Chondrocyte (in vitro differentiated cells): Measurements from ENCODE around the gene BGN. TPM values are rescaled to one million over a fixed set of nuclear protein-coding genes. Genes with fewer than 3 reads are reported as not detected.

Source experiments
- DNase-seq: peaks from one replicate; pipeline ENCODE4 v3.0.0; 2021; ENCODE audit warnings: mixed read lengths, low spot score
- H3K27ac Mint-ChIP-seq: one replicate; pipeline ENCODE4 v1.8.0; 2021; ENCODE audit warnings: mild to moderate bottlenecking, moderate library complexity, mixed read lengths; ENCODE audit not compliant: unreplicated experiment
- H3K27me3 Mint-ChIP-seq: 2 replicates; pipeline ENCODE4 v1.8.0; 2021; ENCODE audit warnings: low read depth, mixed read lengths
- H3K36me3 Mint-ChIP-seq: 2 replicates; pipeline ENCODE4 v1.8.0; 2021; ENCODE audit warnings: low read depth, mixed read lengths
- H3K4me1 Mint-ChIP-seq: 2 replicates; pipeline ENCODE4 v1.8.0; 2021; ENCODE audit warnings: low read depth, mild to moderate bottlenecking, mixed read lengths
- H3K4me3 Mint-ChIP-seq: one replicate; pipeline ENCODE4 v1.8.0; 2021; ENCODE audit warnings: mild to moderate bottlenecking, moderate library complexity, mixed read lengths; ENCODE audit not compliant: unreplicated experiment
- H3K9me3 Mint-ChIP-seq: 2 replicates; pipeline ENCODE4 v1.8.0; 2021; ENCODE audit warnings: low read depth, mixed read lengths
- total RNA-seq: library from RNA; stranded (reverse); gene quantifications from 3 replicates; pipeline ENCODE4 v1.2.1, GENCODE V29; 2021
- TF ChIP-seq, protein P1 (sequence below): fragments of 200-600 bp; sonication (generic); IDR thresholded peaks from 2 replicates; pipeline ENCODE4 v1.5.0; 2021; ENCODE audit warnings: antibody characterized with exemption, mild to moderate bottlenecking, moderate library complexity

BGN gene
- total RNA-seq, 1 donor from 2014 or later = 2,632 TPM

DNA sequence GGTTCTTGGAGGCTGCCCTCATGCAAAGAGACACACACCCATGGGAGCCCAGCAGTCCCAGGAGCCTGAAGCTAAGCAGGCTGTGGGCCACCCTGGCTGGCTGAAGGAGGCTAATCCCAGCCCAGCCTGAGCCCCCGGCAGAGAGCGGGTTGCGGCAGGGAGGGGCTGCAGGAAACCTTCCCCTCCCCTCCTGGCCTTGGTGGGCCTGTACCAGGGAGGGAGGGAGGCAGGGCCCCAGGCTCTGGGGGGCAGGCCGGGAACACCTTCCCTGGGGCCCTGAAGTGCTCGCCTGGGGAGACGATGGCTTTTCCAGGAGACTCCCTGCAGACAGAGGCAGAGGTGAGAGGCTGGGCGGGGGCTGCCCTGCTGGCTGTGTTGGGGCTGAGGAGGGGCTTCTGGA lies 3.7 kb downstream of the BGN start:
- H3K27ac Mint-ChIP-seq = peak overlapping the region; percentile 38

DNA sequence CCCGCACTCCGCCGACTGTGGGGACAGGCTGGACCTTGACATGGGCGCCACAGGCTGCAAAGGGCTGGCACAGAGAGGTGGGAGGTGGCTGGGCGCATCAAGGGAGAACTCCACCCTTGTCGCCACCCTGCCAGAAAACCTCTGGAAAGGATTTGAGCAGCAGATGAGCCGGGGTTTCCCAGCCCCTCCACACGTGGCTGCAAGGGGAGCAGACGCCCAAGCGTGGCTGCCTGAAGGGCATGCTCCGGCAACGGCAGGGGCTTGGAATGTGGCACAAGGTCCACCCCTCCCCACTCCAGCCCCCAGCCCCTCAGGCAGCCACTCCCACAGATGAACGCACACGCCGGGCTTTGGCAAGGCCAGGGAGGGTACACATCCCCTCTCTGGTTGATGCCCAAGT lies 4.6 kb downstream of the BGN start:
- Mint-ChIP-seq H3K27me3 (no peaks in the 10 kb centered on the region), H3K27ac (no peak overlapping the region), H3K4me1 (peaks cover 34% of the 10 kb centered on the region), H3K9me3 (peaks cover 2% of the 10 kb centered on the region), H3K36me3 (peaks cover 6% of the 10 kb centered on the region), H3K4me3 (peak overlapping the region; percentile 72)
- TF ChIP-seq, protein P1, sequence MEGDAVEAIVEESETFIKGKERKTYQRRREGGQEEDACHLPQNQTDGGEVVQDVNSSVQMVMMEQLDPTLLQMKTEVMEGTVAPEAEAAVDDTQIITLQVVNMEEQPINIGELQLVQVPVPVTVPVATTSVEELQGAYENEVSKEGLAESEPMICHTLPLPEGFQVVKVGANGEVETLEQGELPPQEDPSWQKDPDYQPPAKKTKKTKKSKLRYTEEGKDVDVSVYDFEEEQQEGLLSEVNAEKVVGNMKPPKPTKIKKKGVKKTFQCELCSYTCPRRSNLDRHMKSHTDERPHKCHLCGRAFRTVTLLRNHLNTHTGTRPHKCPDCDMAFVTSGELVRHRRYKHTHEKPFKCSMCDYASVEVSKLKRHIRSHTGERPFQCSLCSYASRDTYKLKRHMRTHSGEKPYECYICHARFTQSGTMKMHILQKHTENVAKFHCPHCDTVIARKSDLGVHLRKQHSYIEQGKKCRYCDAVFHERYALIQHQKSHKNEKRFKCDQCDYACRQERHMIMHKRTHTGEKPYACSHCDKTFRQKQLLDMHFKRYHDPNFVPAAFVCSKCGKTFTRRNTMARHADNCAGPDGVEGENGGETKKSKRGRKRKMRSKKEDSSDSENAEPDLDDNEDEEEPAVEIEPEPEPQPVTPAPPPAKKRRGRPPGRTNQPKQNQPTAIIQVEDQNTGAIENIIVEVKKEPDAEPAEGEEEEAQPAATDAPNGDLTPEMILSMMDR = no peak
- no peak for DNase-seq

More for the DNA sequence above, 3.7 kb downstream of the BGN start:
- no peak for DNase-seq
- Mint-ChIP-seq H3K4me3 (peak overlapping the region; percentile 72), H3K27me3 (no peaks in the 10 kb centered on the region), H3K9me3 (peaks cover 2% of the 10 kb centered on the region), H3K4me1 (peaks cover 43% of the 10 kb centered on the region), H3K36me3 (peaks cover 8% of the 10 kb centered on the region)
- TF ChIP-seq, protein P1 = no peak

DNA sequence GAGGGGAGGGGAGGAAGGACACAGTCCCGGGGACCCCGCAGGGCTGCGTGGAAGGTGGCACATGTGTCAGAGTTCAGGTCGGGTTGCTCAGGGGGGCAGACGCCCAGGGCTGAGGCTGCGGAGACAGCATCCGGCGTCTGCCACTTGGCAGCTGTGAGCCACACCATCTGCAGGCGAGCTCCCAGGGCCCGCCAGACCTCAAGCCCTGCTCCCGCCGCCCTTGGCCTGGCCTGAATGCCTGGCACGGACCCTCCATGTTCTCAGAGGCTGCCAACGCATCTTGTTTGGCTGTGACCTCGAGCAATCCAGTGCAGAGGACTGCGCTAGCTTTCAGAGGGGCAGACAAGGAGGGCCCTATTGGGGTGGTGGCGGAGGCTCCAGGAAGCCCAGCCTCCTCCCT lies 5.1 kb downstream of the BGN start:
- peaks cover 36% of the 10 kb centered on the region for H3K4me1 Mint-ChIP-seq

DNA sequence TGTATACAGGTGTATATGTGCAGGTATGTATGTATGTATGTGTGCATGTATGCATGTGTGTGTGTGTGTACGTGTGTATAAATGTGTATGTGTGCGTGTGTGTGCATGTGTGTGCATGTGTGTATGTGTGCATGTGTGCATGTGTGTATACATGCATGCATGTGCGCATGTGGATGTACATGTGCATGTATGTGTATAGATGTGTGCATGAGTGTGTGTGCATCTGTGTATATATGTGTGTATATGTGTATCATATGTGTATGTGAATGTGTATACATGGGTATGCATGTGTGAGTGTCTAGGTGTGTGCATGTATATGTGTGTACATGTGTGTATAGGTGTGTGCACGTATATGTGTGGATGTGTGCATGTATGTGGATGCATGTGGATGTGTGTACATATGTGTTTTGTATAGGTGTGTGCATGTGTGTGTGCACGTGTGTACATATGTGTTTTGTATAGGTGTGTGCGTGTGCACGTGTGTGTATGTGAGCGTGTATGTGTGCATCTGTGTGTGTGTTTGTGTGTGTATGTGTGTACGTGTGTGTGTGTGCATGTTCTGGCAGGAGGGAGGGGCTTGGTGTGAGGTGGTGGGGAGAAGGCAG lies 6.0 kb downstream of the BGN start:
- no peak for DNase-seq
- Mint-ChIP-seq H3K4me1 (peaks cover 36% of the 10 kb centered on the region), H3K27ac (peak overlapping the region; percentile 46), H3K4me3 (peak overlapping the region; percentile 72), H3K9me3 (peaks cover 2% of the 10 kb centered on the region), H3K27me3 (no peaks in the 10 kb centered on the region), H3K36me3 (peaks cover 8% of the 10 kb centered on the region)
- TF ChIP-seq, protein P1 = no peak

More for the DNA sequence above, 5.1 kb downstream of the BGN start:
- Mint-ChIP-seq H3K36me3 (peaks cover 8% of the 10 kb centered on the region), H3K27me3 (no peaks in the 10 kb centered on the region), H3K9me3 (peaks cover 2% of the 10 kb centered on the region), H3K27ac (no peak overlapping the region), H3K4me3 (peak overlapping the region; percentile 72)
- TF ChIP-seq, protein P1 = no peak
- DNase-seq = no peak

DNA sequence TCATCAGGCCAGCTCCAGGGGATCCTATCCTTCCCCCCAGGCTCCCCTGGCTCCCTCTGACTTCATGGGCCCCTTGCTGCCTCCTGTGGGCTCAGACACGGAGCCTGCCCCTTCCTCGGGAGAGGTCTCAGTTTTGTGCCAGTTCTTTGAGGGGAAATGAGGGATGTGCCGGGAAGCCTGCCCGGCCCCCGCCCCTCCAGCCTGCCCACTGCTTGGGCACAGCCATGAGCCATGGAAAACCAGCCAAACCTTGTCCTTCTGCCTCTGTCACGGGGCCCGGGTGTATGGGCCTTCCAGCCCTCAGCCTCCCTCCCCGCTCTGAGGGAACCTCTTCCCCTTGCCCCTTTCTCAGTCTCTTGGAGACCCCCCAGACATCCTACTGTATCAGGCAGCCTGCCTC lies 6.8 kb downstream of the BGN start:
- TF ChIP-seq, protein P1 = no peak
- peaks cover 8% of the 10 kb centered on the region for H3K36me3 Mint-ChIP-seq
- peak overlapping the region; percentile 72 for H3K4me3 Mint-ChIP-seq
- H3K9me3 Mint-ChIP-seq = peaks cover 2% of the 10 kb centered on the region
- H3K27me3 Mint-ChIP-seq = no peaks in the 10 kb centered on the region
- peaks cover 36% of the 10 kb centered on the region for H3K4me1 Mint-ChIP-seq
- H3K27ac Mint-ChIP-seq = peak overlapping the region; percentile 27
- no peak for DNase-seq
